Measurements from ENCODE around the gene MYBPH. TPM values are rescaled to one million over a fixed set of nuclear protein-coding genes. Genes with fewer than 3 reads are reported as not detected.
A peak's percentile ranks its signal among the peaks of the same experiment; 100 is the strongest.

The MYBPH gene
- total and polyA plus RNA-seq, 10 donors: 0.09 to 2.7 (median 0.32) TPM; not detected in 3

GRCh38 chr1:203174324-203174985, 1.2 kb downstream of the MYBPH start:
- intact Hi-C loops (cut with DNase I; ENCODE audit: low total_unique reads): no loop called here
- DNase-seq: peak; percentile 51
- H3K9me3 ChIP-seq: no peaks in the 10 kb centered on the region
- TF ChIP-seq POLR2A (IDR thresholded peaks at IDR 0.05) (no peak), POLR2AphosphoS5 (IDR thresholded peaks at IDR 0.05) (no peak)
- TF ChIP-seq, protein P1, sequence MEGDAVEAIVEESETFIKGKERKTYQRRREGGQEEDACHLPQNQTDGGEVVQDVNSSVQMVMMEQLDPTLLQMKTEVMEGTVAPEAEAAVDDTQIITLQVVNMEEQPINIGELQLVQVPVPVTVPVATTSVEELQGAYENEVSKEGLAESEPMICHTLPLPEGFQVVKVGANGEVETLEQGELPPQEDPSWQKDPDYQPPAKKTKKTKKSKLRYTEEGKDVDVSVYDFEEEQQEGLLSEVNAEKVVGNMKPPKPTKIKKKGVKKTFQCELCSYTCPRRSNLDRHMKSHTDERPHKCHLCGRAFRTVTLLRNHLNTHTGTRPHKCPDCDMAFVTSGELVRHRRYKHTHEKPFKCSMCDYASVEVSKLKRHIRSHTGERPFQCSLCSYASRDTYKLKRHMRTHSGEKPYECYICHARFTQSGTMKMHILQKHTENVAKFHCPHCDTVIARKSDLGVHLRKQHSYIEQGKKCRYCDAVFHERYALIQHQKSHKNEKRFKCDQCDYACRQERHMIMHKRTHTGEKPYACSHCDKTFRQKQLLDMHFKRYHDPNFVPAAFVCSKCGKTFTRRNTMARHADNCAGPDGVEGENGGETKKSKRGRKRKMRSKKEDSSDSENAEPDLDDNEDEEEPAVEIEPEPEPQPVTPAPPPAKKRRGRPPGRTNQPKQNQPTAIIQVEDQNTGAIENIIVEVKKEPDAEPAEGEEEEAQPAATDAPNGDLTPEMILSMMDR (IDR thresholded peaks at IDR 0.05 in 8 of 11, conservative IDR thresholded peaks at IDR 0.05 in 3 of 11): no peak
- H3K36me3 ChIP-seq: peaks cover 0 to 5% (median 0%) of the 10 kb centered on the region in 6 donors
- peaks cover 0 to 50% (median 0%) of the 10 kb centered on the region in 7 donors for H3K27me3 ChIP-seq (replicated peaks in 1 of 7)
- peaks cover 0 to 53% (median 19%) of the 10 kb centered on the region in 6 donors for H3K4me1 ChIP-seq
- no peak overlapping the region for H3K27ac ChIP-seq
- no peak overlapping the region for H3K4me3 ChIP-seq
- 79 to 94% (median 87%) methylated on average over 10 to 12 of the region's 12 CpGs for WGBS, 5 donors

DNA sequence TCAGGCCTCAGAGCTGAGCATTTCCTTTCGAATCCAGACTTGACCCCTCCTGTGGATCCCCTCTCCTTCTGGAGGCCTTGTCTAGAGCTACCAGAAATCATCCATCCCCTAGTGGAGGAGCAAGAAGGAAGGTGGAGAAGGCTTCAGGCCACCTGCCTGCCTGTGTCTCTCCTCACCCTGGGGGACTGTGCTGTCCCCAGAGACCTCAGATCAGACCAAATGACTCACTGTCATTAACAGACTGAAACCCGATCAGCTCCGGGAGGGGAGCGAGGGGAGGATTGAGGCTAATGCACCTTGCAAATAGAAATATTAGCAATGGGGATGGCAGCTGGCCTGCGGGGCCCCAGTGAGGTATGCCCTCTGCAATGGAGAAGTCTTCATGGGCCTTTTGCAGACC, 2.1 kb downstream of the MYBPH start:
- intact Hi-C loops (cut with DNase I; ENCODE audit: low total_unique reads): no loop called here
- H3K36me3 ChIP-seq: no peaks in the 10 kb centered on the region
- no peak overlapping the region for H3K4me3 ChIP-seq
- no peak overlapping the region for H3K27ac ChIP-seq
- peaks cover 0 to 53% (median 19%) of the 10 kb centered on the region in 6 donors for H3K4me1 ChIP-seq
- DNase-seq: peak; percentile 51
- TF ChIP-seq, protein P1 (IDR thresholded peaks at IDR 0.05 in 8 of 11, conservative IDR thresholded peaks at IDR 0.05 in 3 of 11): no peak
- no peak for TF ChIP-seq POLR2AphosphoS5 (IDR thresholded peaks at IDR 0.05)
- TF ChIP-seq POLR2A (IDR thresholded peaks at IDR 0.05): no peak
- 67 to 76% (median 71%) methylated on average over 5 of the region's 5 CpGs for WGBS, 5 donors
- no peaks in the 10 kb centered on the region for H3K9me3 ChIP-seq
- peaks cover 0 to 50% (median 0%) of the 10 kb centered on the region in 7 donors for H3K27me3 ChIP-seq (replicated peaks in 1 of 7)

DNA sequence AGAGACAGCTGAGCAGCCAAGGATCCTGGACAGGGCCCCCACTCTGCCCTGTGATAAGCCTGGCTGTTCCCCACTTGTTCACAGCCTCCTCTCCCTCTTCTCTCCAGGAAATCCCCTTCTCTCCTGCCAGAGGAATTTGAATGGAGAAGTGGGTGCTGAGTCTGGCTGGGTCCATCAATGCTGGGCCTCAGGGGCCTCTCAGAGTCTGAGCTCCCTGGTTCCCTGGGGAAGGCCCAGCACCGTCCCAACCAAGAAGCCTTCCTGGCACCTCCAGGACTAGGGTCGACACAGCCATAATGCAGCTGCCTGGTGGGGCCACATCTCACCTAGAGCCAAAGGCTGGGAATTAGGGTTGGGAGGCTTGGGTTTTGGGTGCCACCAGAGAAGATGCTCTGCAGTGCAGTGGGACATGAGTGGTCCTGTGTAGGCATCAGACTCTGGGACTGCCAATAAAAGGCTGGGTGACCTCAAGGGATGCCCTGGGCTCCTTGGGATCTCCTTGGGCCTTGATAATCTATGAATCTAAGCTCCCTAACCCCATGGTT, 2.5 kb downstream of the MYBPH start:
- no peaks in the 10 kb centered on the region for H3K36me3 ChIP-seq
- peak; percentile 45 for DNase-seq
- H3K27me3 ChIP-seq (replicated peaks in 1 of 7): peaks cover 0 to 49% (median 0%) of the 10 kb centered on the region in 7 donors
- H3K4me3 ChIP-seq: no peak overlapping the region
- H3K4me1 ChIP-seq: peaks cover 0 to 53% (median 19%) of the 10 kb centered on the region in 6 donors
- no peak overlapping the region for H3K27ac ChIP-seq
- 50 to 83% (median 79%) methylated on average over 1 to 2 of the region's 2 CpGs for WGBS, 5 donors
- TF ChIP-seq, protein P1 (IDR thresholded peaks at IDR 0.05 in 8 of 11, conservative IDR thresholded peaks at IDR 0.05 in 3 of 11): peak in 1 of 11 experiments; percentile 24
- TF ChIP-seq POLR2AphosphoS5 (IDR thresholded peaks at IDR 0.05): no peak
- H3K9me3 ChIP-seq: no peaks in the 10 kb centered on the region
- intact Hi-C loops (cut with DNase I; ENCODE audit: low total_unique reads): no loop called here
